K562 (cell line): ENCODE data around the gene LSM14B. TPM values are rescaled to one million over a fixed set of nuclear protein-coding genes. Genes with fewer than 3 reads are reported as not detected.

Experiments
- MGA ChIP-seq: fragments of 450-650 bp; IDR thresholded peaks from 2 replicates; pipeline ENCODE4 v1.6.1; 2016; ENCODE audit warnings: mild to moderate bottlenecking, moderate library complexity
- ZBTB40 ChIP-seq, 2 experiments: fragments of 450-650 bp in 1 of 2; sonication (generic) in 1 of 2; formaldehyde crosslinking in 1 of 2; IDR thresholded peaks; 2 replicates each; pipeline versions ENCODE4 v1.7.1 to v1.9.0; 2016 to 2022; ENCODE audit warnings: inconsistent platforms in 1 of 2, mild to moderate bottlenecking in 1 of 2, missing genetic modification reagents in 1 of 2
- polyA plus RNA-seq, 8 experiments: library from polyadenylated mRNA; depleted of rRNA in 4 of 8; stranded (reverse) in 5 of 8; unstranded in 3 of 8; fragments of >200 nt; fragmentation: Nextera tagmentation in 2 of 8; fragmentation: Illumina TruSeq in 1 of 8; extraction: Ambion mirVana in 2 of 8; extraction: Trizol in 1 of 8; gene quantifications; 2 replicates each; pipeline versions ENCODE4 v1.2.1 to v1.2.3, GENCODE V29; 2011 to 2014; ENCODE audit warnings: inconsistent platforms in 1 of 8, missing spikeins in 1 of 8
- total RNA-seq, 7 experiments: library from RNA; depleted of rRNA in 6 of 7; stranded (reverse); fragments of >200 nt in 6 of 7; fragmentation: Illumina TruSeq in 2 of 7; extraction: Trizol in 2 of 7; gene quantifications; 2 replicates each; pipeline versions ENCODE4 v1.2.1 to v1.2.3, GENCODE V29; 2011 to 2021; ENCODE audit warnings: low replicate concordance in 1 of 7

Gene LSM14B
- total and polyA plus RNA-seq, 9 of the 15 experiments (the other 6 are each of a cell fraction or from before 2014, with no cell fraction given) = 0.66 to 36.0 (median 20.2) TPM

GRCh38 chr20:62143957-62144825 is 21.9 kb downstream of the LSM14B start (continued):
- TF ChIP-seq MGA = peak; percentile 79
- no peak for TF ChIP-seq ZBTB40 (IDR thresholded peaks at IDR 0.05)
- TF ChIP-seq ZBTB40 (CRISPR knock-in tag; IDR thresholded peaks at IDR 0.05) = no peak
